DND-41 (cell line): ENCODE measurements around the gene GABBR2.

Experiments used
- ATAC-seq: fragments of 200-7000 bp; cut with Tn5 transposase; 3 replicates; pipeline ENCODE4 v1.9.1; 2021; ENCODE audit warnings: low read depth; ENCODE audit not compliant: insufficient read depth
- DNase-seq: peaks from one replicate; pipeline ENCODE4 v3.0.0-alpha.2; 2020
- H2AFZ ChIP-seq: 2 replicates; pipeline ENCODE4 v1.6.0; 2012; ENCODE audit warnings: low read depth, low read length
- H3K27ac ChIP-seq: 2 replicates; pipeline ENCODE4 v1.5.1; 2012; ENCODE audit warnings: low read length, inconsistent platforms
- H3K27me3 ChIP-seq: fragments of 200-600 bp; sonication (generic); 2 replicates; pipeline ENCODE4 v1.6.0; 2012; ENCODE audit warnings: low read length, mild to moderate bottlenecking, inconsistent platforms; ENCODE audit not compliant: insufficient read depth, poor library complexity
- H3K36me3 ChIP-seq: 2 replicates; pipeline ENCODE4 v1.5.1; 2012; ENCODE audit warnings: low read length, inconsistent platforms; ENCODE audit not compliant: insufficient read depth
- H3K4me1 ChIP-seq: 2 replicates; pipeline ENCODE4 v1.5.1; 2012; ENCODE audit warnings: mild to moderate bottlenecking, low read length; ENCODE audit not compliant: insufficient read depth
- H3K4me2 ChIP-seq: 2 replicates; pipeline ENCODE4 v1.6.0; 2012; ENCODE audit warnings: mild to moderate bottlenecking, moderate library complexity, low read length, inconsistent platforms; ENCODE audit not compliant: insufficient read depth
- H3K4me3 ChIP-seq, 2 experiments: fragments of 200-600 bp in 1 of 2; shearing (Covaris generic) in 1 of 2; 2 replicates each; pipeline ENCODE4 v1.5.1; 2012 to 2016; ENCODE audit warnings: inconsistent platforms in 2 of 2, low read length in 2 of 2, mild to moderate bottlenecking in 2 of 2, low read depth in 1 of 2, moderate library complexity in 1 of 2
- H3K79me2 ChIP-seq: 2 replicates; pipeline ENCODE4 v1.6.0; 2012; ENCODE audit warnings: low read length, inconsistent platforms; ENCODE audit not compliant: insufficient read depth
- H3K9ac ChIP-seq: 2 replicates; pipeline ENCODE4 v1.6.0; 2012; ENCODE audit warnings: low read depth, mild to moderate bottlenecking, inconsistent platforms, low read length, moderate library complexity
- H3K9me3 ChIP-seq: 2 replicates; pipeline ENCODE4 v1.5.1; 2012; ENCODE audit warnings: low read length, moderate library complexity, mild to moderate bottlenecking, inconsistent platforms; ENCODE audit not compliant: insufficient read depth, severe bottlenecking
- H4K20me1 ChIP-seq: 2 replicates; pipeline ENCODE4 v1.6.0; 2012; ENCODE audit warnings: low read length; ENCODE audit not compliant: insufficient read depth
- CTCF ChIP-seq: IDR thresholded peaks from 2 replicates; pipeline ENCODE4 v1.5.1; 2012; ENCODE audit warnings: borderline replicate concordance, low read length, moderate library complexity, mild to moderate bottlenecking; ENCODE audit not compliant: poor library complexity, severe bottlenecking; ENCODE audit errors: extremely low read depth
- EZH2 ChIP-seq: IDR thresholded peaks from 3 replicates; pipeline ENCODE4 v1.6.1; 2012; ENCODE audit warnings: borderline replicate concordance, low read depth, mild to moderate bottlenecking, moderate library complexity, low read length, inconsistent platforms; ENCODE audit not compliant: severe bottlenecking

GABBR2 gene

GRCh38 chr9:98482226-98482625 is 226.5 kb downstream of the GABBR2 start:
- H3K4me2 ChIP-seq = no peak overlapping the region
- H3K9ac ChIP-seq = no peak overlapping the region
- no peak overlapping the region for H3K4me3 ChIP-seq
- H3K9me3 ChIP-seq = no peaks in the 10 kb centered on the region
- no peaks in the 10 kb centered on the region for H4K20me1 ChIP-seq
- DNase-seq (no peak), ATAC-seq (no peak)
- H3K36me3 ChIP-seq = no peaks in the 10 kb centered on the region
- TF ChIP-seq EZH2 (no peak), CTCF (no peak)
- no peaks in the 10 kb centered on the region for H3K4me1 ChIP-seq
- H3K27ac ChIP-seq = no peak overlapping the region
- H2AFZ ChIP-seq = no peak overlapping the region
- no peaks in the 10 kb centered on the region for H3K79me2 ChIP-seq
- H3K27me3 ChIP-seq = no peaks in the 10 kb centered on the region

DNA sequence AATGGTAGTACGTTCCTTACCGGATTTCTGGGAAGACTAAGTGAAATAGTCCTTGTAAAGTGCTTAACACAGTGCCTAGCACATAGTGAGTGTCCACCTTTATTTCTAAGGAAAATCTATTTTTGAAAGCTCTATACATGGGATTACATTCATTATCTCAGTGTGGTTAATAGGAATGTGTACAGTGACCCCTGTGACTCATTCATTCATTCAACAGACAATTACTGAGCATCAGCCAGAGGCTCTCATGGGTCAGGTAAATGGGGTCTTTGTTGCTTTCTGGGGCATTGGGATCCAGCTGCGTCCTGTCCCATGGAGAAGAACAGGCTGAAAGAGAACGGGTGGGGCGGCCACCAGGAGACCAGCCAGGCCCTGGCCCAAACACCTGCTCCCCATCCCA is 227.1 kb downstream of the GABBR2 start:
- TF ChIP-seq EZH2 (no peak), CTCF (no peak)
- Histone ChIP-seq H3K4me1 (no peaks in the 10 kb centered on the region), H3K79me2 (no peaks in the 10 kb centered on the region), H2AFZ (no peak overlapping the region), H3K9ac (no peak overlapping the region), H3K27ac (no peak overlapping the region), H3K9me3 (no peaks in the 10 kb centered on the region), H3K36me3 (no peaks in the 10 kb centered on the region), H3K27me3 (no peaks in the 10 kb centered on the region), H3K4me3 (no peak overlapping the region), H3K4me2 (no peak overlapping the region), H4K20me1 (no peaks in the 10 kb centered on the region)
- DNase-seq = no peak
- ATAC-seq = no peak

- no peak overlapping the region for H3K27ac ChIP-seq
- DNase-seq = no peak
- no peak overlapping the region for H3K9ac ChIP-seq
- H3K4me2 ChIP-seq = no peak overlapping the region
- no peaks in the 10 kb centered on the region for H3K79me2 ChIP-seq
- no peaks in the 10 kb centered on the region for H3K9me3 ChIP-seq
- no peak overlapping the region for H3K4me3 ChIP-seq
- H3K27me3 ChIP-seq = no peaks in the 10 kb centered on the region
- no peak overlapping the region for H2AFZ ChIP-seq
- no peaks in the 10 kb centered on the region for H3K4me1 ChIP-seq
- no peaks in the 10 kb centered on the region for H3K36me3 ChIP-seq
- no peak for TF ChIP-seq CTCF
- TF ChIP-seq EZH2 = no peak
- ATAC-seq = no peak
- H4K20me1 ChIP-seq = no peaks in the 10 kb centered on the region
Measured at GRCh38 chr9:98479967-98480847, 228.5 kb downstream of the GABBR2 start.
